GM23248 (cell line): ENCODE data around the gene TNFAIP8L3. TPM values are rescaled to one million over a fixed set of nuclear protein-coding genes. Genes with fewer than 3 reads are reported as not detected.

ENCODE experiments used
- DNase-seq: peaks from one replicate; pipeline ENCODE4 v3.0.0-alpha.2; 2015
- H2AFZ ChIP-seq: fragments of 200-600 bp; sonication (generic); 2 replicates; pipeline ENCODE4 v1.6.1; 2016; ENCODE audit warnings: antibody characterized with exemption
- H3F3A ChIP-seq: fragments of 200-600 bp; sonication (generic); 2 replicates; pipeline ENCODE4 v1.6.1; 2016; ENCODE audit warnings: mild to moderate bottlenecking, antibody characterized with exemption, mixed run types; ENCODE audit not compliant: insufficient read depth
- H3K27ac ChIP-seq: fragments of 200-600 bp; sonication (generic); 2 replicates; pipeline ENCODE4 v1.5.1; 2016; ENCODE audit warnings: mild to moderate bottlenecking
- H3K27me3 ChIP-seq: fragments of 200-600 bp; sonication (generic); replicated peaks from 2 replicates; pipeline ENCODE4 v1.6.1; 2016; ENCODE audit warnings: mild to moderate bottlenecking; ENCODE audit not compliant: insufficient read depth
- H3K36me3 ChIP-seq: fragments of 200-600 bp; sonication (generic); 2 replicates; pipeline ENCODE4 v1.6.1; 2016; ENCODE audit warnings: low read depth, mild to moderate bottlenecking
- H3K4me1 ChIP-seq: fragments of 200-600 bp; sonication (generic); 2 replicates; pipeline ENCODE4 v1.6.1; 2016; ENCODE audit warnings: mild to moderate bottlenecking; ENCODE audit not compliant: insufficient read depth
- H3K4me2 ChIP-seq: fragments of 200-600 bp; sonication (generic); one replicate; pipeline ENCODE4 v1.6.1; 2016; ENCODE audit warnings: mild to moderate bottlenecking; ENCODE audit not compliant: unreplicated experiment
- H3K4me3 ChIP-seq: fragments of 200-600 bp; sonication (generic); 2 replicates; pipeline ENCODE4 v1.5.1; 2016; ENCODE audit warnings: mild to moderate bottlenecking
- H3K79me2 ChIP-seq: fragments of 200-600 bp; sonication (generic); 2 replicates; pipeline ENCODE4 v1.6.1; 2016; ENCODE audit warnings: mild to moderate bottlenecking; ENCODE audit not compliant: insufficient read depth
- H3K9ac ChIP-seq: fragments of 200-600 bp; sonication (generic); 2 replicates; pipeline ENCODE4 v1.6.1; 2016; ENCODE audit warnings: mild to moderate bottlenecking
- H3K9me2 ChIP-seq: fragments of 200-600 bp; sonication (generic); 2 replicates; pipeline ENCODE4 v1.6.1; 2016; ENCODE audit warnings: mixed run types, mild to moderate bottlenecking, moderate library complexity; ENCODE audit not compliant: insufficient read depth
- H3K9me3 ChIP-seq: fragments of 200-600 bp; sonication (generic); one replicate; pipeline ENCODE4 v1.6.1; 2017; ENCODE audit warnings: low read depth
- H4K20me1 ChIP-seq: fragments of 200-600 bp; sonication (generic); 2 replicates; pipeline ENCODE4 v1.6.0; 2016; ENCODE audit not compliant: insufficient read depth
- EZH2 ChIP-seq: fragments of 200-600 bp; sonication (generic); IDR thresholded peaks from 2 replicates; pipeline ENCODE4 v1.6.1; 2018; ENCODE audit warnings: antibody characterized with exemption, mild to moderate bottlenecking; ENCODE audit not compliant: insufficient read depth, poor library complexity, severe bottlenecking
- EZH2phosphoT487 ChIP-seq: fragments of 200-600 bp; sonication (generic); IDR thresholded peaks from 2 replicates; pipeline ENCODE4 v1.6.1; 2018; ENCODE audit warnings: antibody characterized with exemption, moderate library complexity, mild to moderate bottlenecking, low read depth; ENCODE audit not compliant: insufficient read depth
- WGBS, 2 experiments: methylation state at CpG; one replicate each; pipeline ENCODE4 v1.1.6; 2015 to 2017; ENCODE audit warnings: low lambda C conversion rate in 2 of 2, low coverage in 1 of 2; ENCODE audit errors: missing lambda C conversion rate in 2 of 2; 5-methylcytosine and 5-hydroxymethylcytosine counted together
- in situ Hi-C: fragments of 300-500 bp; cut with MboI; formaldehyde crosslinking; loops from 2 replicates; pipeline ENCODE4 v1.15.0; 2020
- polyA plus RNA-seq: library from polyadenylated mRNA; unstranded; fragments of >200 nt; fragmentation: Nextera tagmentation; extraction: Ambion mirVana; gene quantifications from 2 replicates; pipeline ENCODE4 v1.2.1, GENCODE V29; 2016
- total RNA-seq: library from RNA; depleted of rRNA; stranded (reverse); fragments of >200 nt; shearing (Covaris generic); gene quantifications from 2 replicates; pipeline ENCODE4 v1.2.3, GENCODE V29; 2014

Gene TNFAIP8L3
- total and polyA plus RNA-seq, 2 experiments from 2014 or later: 2.0 to 2.8 TPM

- Histone ChIP-seq H3K27me3 (no peaks in the 10 kb centered on the region), H4K20me1 (no peaks in the 10 kb centered on the region), H3K4me3 (no peak overlapping the region), H2AFZ (0 out of 2 replicates have a peak overlapping the region, but pooled peaks have one; percentile 0), H3K36me3 (no peaks in the 10 kb centered on the region), H3K4me1 (peaks cover 13% of the 10 kb centered on the region), H3K9ac (no peak overlapping the region), H3K79me2 (no peaks in the 10 kb centered on the region), H3K9me2 (no peaks in the 10 kb centered on the region), H3K27ac (no peak overlapping the region), H3F3A (0 out of 2 replicates have a peak, but pooled peaks cover 6% of the 10 kb centered on the region), H3K4me2 (no peak overlapping the region), H3K9me3 (no peaks in the 10 kb centered on the region)
- in situ Hi-C loops: no loop called here
- WGBS, 2 experiments: 70 to 71% methylated on average over 30 to 32 of the region's 32 CpGs
- peak; percentile 33 for DNase-seq
- TF ChIP-seq EZH2: no peak
- no peak for TF ChIP-seq EZH2phosphoT487
Observed at GRCh38 chr15:51077221-51078153, 17.2 kb downstream of the TNFAIP8L3 start.

GRCh38 chr15:51076524-51077220 is 18.0 kb downstream of the TNFAIP8L3 start:
- WGBS, 2 experiments: 93% methylated on average over 16 of the region's 16 CpGs
- H3F3A ChIP-seq: 0 out of 2 replicates have a peak, but pooled peaks cover 10% of the 10 kb centered on the region
- H3K9ac ChIP-seq: no peak overlapping the region
- no peaks in the 10 kb centered on the region for H3K79me2 ChIP-seq
- no peak for DNase-seq
- no peaks in the 10 kb centered on the region for H3K9me3 ChIP-seq
- H3K36me3 ChIP-seq: no peaks in the 10 kb centered on the region
- H3K4me1 ChIP-seq: peaks cover 13% of the 10 kb centered on the region
- H3K4me3 ChIP-seq: no peak overlapping the region
- no peak overlapping the region for H3K27ac ChIP-seq
- H3K9me2 ChIP-seq: no peaks in the 10 kb centered on the region
- no peak overlapping the region for H2AFZ ChIP-seq
- H3K4me2 ChIP-seq: no peak overlapping the region
- no peaks in the 10 kb centered on the region for H3K27me3 ChIP-seq
- no peaks in the 10 kb centered on the region for H4K20me1 ChIP-seq
- in situ Hi-C loops: no loop called here
- TF ChIP-seq EZH2 (no peak), EZH2phosphoT487 (no peak)

DNA sequence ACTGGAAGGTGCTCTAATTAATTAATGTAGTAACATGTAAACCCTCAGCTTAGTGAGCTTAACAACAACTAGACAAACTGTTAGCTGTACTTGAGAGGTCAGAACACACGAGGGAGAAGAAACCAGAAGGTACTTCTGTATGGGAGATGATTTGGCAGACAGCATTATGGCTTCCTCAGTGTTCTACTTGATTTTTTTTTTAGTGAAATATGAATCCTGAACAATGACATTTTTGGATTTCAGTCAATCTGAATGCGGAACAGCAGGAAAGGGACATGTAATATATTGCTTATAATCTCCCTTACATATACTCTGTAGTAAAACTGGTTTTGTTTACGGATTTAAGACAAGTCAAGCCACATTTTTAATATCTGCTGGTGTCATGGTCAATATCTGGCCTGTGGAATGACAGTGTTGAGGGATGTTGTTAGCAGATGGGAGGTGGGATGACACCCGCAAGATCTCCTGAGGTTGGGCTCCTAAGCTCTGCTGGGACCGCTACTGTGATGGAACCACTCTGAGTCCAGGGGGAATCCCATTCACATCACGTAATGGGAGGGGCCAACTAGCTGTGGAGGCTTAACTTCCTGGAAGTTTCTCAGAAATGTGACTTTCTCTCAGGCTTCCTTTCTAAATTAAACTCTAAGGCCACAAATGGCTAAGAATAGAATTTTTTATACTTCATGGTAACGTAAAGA is 18.7 kb downstream of the TNFAIP8L3 start:
- Histone ChIP-seq H3K4me1 (peaks cover 13% of the 10 kb centered on the region), H3F3A (0 out of 2 replicates have a peak, but pooled peaks cover 10% of the 10 kb centered on the region), H3K4me3 (no peak overlapping the region), H2AFZ (peak overlapping the region; percentile 27; the same call in 1 of the 2 replicates), H3K9ac (no peak overlapping the region), H3K4me2 (no peak overlapping the region), H4K20me1 (no peaks in the 10 kb centered on the region), H3K27ac (no peak overlapping the region), H3K79me2 (no peaks in the 10 kb centered on the region), H3K9me3 (no peaks in the 10 kb centered on the region), H3K27me3 (no peaks in the 10 kb centered on the region), H3K9me2 (no peaks in the 10 kb centered on the region), H3K36me3 (no peaks in the 10 kb centered on the region)
- in situ Hi-C loops: no loop called here
- DNase-seq: no peak
- TF ChIP-seq EZH2 (no peak), EZH2phosphoT487 (no peak)
- WGBS, 2 experiments: 79 to 82% methylated on average over 7 of the region's 7 CpGs

DNA sequence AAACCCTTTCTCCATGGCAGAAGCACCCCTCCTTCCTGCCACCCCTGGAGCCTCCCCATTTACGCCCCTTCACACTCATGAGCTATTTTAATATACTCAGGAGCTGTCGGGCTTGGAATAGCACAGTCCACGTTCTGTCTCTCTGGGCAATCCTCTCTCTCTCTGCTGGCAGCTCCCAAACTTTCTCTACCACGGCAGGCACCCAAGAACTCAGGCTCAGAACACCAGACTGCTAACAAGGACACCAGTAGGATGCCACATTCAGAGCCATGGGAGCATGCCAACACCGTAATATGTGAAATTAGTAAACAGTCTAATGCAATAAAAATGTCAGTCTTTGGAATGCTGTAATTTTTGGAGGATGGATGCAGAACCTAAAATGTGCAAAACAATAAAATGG is 19.3 kb downstream of the TNFAIP8L3 start:
- no peaks in the 10 kb centered on the region for H4K20me1 ChIP-seq
- no peak for TF ChIP-seq EZH2
- TF ChIP-seq EZH2phosphoT487: no peak
- no peaks in the 10 kb centered on the region for H3K9me3 ChIP-seq
- 36 to 37% methylated on average over 5 of the region's 5 CpGs for WGBS, 2 experiments
- peak overlapping the region; percentile 27; the same call in 1 of the 2 replicates for H2AFZ ChIP-seq
- H3K79me2 ChIP-seq: no peaks in the 10 kb centered on the region
- no peak overlapping the region for H3K9ac ChIP-seq
- 0 out of 2 replicates have a peak, but pooled peaks cover 5% of the 10 kb centered on the region for H3F3A ChIP-seq
- peaks cover 9% of the 10 kb centered on the region for H3K4me1 ChIP-seq
- in situ Hi-C loops: no loop called here
- DNase-seq: peak; percentile 59
- no peaks in the 10 kb centered on the region for H3K36me3 ChIP-seq
- no peaks in the 10 kb centered on the region for H3K9me2 ChIP-seq
- no peak overlapping the region for H3K4me3 ChIP-seq
- no peak overlapping the region for H3K27ac ChIP-seq
- no peak overlapping the region for H3K4me2 ChIP-seq
- H3K27me3 ChIP-seq: no peaks in the 10 kb centered on the region
